ENCODE results near the gene FAM107B.

DNA sequence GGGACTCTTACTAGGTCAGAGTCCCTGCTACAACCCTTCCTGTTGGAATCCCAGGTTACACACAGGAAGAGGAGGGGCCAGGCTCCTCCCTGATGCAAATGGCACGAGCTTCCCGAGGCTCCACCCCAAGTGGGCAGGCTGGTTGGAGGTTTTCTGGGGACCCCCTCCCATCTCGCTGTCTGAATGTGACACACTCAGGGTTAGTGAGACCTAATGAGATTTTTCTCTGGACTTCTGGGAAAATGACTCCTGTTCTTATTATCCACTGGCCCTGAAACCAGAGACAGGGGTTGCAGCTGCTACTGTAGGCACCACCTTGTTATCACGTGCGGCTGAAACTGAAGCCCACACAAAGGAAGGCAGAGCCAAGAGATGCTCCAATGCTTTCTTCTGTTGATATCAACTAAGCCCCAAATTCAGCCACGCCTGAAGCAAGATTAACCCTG lies 103.3 kb downstream of the FAM107B start:
- TF ChIP-seq, protein P1, sequence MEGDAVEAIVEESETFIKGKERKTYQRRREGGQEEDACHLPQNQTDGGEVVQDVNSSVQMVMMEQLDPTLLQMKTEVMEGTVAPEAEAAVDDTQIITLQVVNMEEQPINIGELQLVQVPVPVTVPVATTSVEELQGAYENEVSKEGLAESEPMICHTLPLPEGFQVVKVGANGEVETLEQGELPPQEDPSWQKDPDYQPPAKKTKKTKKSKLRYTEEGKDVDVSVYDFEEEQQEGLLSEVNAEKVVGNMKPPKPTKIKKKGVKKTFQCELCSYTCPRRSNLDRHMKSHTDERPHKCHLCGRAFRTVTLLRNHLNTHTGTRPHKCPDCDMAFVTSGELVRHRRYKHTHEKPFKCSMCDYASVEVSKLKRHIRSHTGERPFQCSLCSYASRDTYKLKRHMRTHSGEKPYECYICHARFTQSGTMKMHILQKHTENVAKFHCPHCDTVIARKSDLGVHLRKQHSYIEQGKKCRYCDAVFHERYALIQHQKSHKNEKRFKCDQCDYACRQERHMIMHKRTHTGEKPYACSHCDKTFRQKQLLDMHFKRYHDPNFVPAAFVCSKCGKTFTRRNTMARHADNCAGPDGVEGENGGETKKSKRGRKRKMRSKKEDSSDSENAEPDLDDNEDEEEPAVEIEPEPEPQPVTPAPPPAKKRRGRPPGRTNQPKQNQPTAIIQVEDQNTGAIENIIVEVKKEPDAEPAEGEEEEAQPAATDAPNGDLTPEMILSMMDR (IDR thresholded peaks at IDR 0.05; ENCODE audit: poor library complexity): no peak
- no peak for TF ChIP-seq EZH2phosphoT487 (IDR thresholded peaks at IDR 0.05; ENCODE audit: low read depth, severe bottlenecking, unreplicated experiment)

All from hepatocyte (in vitro differentiated cells).